GM19351 (cell line): ENCODE data around the gene BICD1.
"Not testable (repeated sequence)": the region's sequence is repeated elsewhere in the genome, so short reads cannot be mapped to it uniquely, and the experiment has no call there.

Experiments
- ATAC-seq: cut with Tn5 transposase; IDR thresholded peaks from one replicate; pipeline ENCODE4 v1.9.1; 2021; ENCODE audit warnings: mild to moderate bottlenecking, moderate library complexity; ENCODE audit not compliant: unreplicated experiment

BICD1 gene

DNA sequence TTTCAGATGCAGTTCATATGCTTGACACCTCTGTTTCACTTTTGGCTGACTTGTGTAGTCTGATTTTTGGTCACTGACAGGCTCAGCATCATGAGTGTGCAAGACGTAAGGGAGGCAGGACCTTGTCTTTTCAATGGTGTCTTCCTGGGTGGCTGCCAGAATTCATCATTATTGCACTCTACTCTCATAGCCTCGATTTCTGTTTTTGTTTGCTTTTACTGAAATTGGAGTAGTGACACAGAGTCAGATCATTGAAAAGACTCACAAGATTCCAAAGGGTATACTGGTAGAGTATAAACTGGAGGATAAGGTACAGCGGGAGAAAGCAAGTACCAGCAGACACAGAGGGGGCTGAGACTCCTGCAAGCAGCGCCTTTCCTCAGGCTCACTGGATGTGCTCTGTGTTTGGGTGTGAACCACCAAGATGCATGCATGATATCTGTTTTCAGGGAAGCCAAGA lies 166.4 kb downstream of the BICD1 start:
- ATAC-seq: peak; percentile 65

- peak; percentile 86 for ATAC-seq
Measured at GRCh38 chr12:32273712-32274111, 167.1 kb downstream of the BICD1 start.

- no peak for ATAC-seq
Measured at GRCh38 chr12:32274665-32275064, 168.0 kb downstream of the BICD1 start.

DNA sequence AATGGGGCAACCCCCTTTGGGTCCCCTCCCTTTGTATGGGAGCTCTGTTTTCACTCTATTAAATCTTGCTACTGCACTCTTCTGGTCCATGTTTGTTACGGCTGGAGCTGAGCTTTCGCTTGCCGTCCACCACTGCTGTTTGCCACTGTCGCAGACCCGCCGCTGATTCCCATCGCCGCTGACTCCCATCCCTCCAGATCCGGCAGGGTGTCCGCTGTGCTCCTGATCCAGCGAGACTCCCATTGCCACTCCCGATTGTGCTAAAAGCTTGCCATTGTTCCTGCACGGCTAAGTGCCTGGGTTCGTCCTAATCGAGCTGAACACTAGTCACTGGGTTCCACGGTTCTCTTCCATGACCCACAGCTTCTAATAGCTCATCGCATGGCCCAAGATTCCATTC lies 168.9 kb downstream of the BICD1 start:
- ATAC-seq: not testable (repeated sequence)

DNA sequence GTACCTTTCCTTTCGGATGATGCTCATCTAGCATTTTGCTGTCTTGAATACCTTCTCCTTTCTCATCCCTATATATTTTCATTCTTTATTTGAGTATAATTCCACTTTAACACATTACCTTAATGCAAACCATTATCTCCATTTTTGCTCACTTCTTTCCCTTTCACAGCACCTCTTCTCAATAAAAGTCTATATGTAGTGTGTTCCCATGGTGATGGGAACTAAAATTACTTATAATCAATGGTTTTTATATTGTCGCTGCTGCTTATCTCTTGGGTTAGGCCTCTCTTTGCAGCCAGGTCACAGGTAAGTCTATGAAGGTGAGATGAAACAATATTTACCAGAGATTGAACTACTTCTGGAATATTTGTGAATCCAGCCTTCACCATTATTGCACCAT lies 171.1 kb downstream of the BICD1 start:
- ATAC-seq: no peak

GRCh38 chr12:32281098-32281497 lies 174.5 kb downstream of the BICD1 start:
- ATAC-seq: no peak

- ATAC-seq: no peak
Measured at GRCh38 chr12:32284561-32284960, 177.9 kb downstream of the BICD1 start.

GRCh38 chr12:32285021-32285420 lies 178.4 kb downstream of the BICD1 start:
- ATAC-seq: no peak

- no peak for ATAC-seq
Measured at GRCh38 chr12:32285489-32285888, 178.8 kb downstream of the BICD1 start.

- ATAC-seq: no peak
Measured at GRCh38 chr12:32290411-32290810, 183.8 kb downstream of the BICD1 start.

GRCh38 chr12:32292151-32292550 lies 185.5 kb downstream of the BICD1 start:
- no peak for ATAC-seq

DNA sequence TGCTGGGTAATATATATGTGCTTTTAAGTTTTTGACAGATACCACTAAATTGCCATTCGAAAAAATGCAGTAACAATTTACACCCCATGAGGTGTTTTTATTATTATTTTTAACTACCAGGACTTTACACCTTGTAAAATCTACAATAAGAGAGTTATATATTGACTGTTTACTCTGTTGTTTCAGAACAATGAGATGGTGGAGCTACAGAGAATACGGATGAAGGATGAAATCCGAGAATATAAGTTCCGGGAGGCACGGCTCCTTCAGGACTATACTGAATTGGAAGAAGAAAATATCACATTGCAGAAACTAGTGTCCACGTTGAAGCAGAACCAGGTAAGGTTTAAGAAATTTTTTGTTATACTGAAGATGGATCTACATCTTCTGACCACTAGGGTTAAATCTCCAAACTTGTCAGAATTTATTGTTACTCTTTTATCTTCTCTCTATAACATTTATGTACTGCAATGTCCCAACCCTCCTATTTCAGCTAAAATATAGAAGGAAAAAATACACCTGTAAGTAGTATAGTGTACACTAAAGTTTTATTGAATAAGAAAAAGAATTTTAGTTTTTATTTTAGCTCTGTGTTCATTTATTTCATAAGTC lies 187.3 kb downstream of the BICD1 start:
- no peak for ATAC-seq

GRCh38 chr12:32296567-32296966 lies 189.9 kb downstream of the BICD1 start:
- no peak for ATAC-seq

DNA sequence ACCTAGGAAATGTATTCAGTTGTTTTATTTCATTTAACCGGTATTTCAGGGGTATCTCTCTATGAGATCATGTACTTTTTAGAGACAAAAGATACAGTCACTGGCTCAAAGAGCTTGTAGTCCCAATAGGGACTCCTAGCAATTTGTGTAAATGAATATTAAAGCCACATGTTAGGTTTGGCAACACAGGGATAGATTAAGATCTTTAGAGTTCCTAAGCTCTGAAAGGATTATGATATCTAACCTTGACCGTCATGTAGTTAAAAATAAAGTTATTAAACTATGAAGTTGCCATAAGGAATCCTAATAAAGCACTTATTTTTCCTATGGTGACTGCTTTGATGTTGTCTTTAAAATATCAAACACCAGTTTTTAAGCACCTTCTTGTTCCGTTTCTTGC lies 192.3 kb downstream of the BICD1 start:
- ATAC-seq: no peak

GRCh38 chr12:32301216-32301615 lies 194.6 kb downstream of the BICD1 start:
- ATAC-seq: no peak

DNA sequence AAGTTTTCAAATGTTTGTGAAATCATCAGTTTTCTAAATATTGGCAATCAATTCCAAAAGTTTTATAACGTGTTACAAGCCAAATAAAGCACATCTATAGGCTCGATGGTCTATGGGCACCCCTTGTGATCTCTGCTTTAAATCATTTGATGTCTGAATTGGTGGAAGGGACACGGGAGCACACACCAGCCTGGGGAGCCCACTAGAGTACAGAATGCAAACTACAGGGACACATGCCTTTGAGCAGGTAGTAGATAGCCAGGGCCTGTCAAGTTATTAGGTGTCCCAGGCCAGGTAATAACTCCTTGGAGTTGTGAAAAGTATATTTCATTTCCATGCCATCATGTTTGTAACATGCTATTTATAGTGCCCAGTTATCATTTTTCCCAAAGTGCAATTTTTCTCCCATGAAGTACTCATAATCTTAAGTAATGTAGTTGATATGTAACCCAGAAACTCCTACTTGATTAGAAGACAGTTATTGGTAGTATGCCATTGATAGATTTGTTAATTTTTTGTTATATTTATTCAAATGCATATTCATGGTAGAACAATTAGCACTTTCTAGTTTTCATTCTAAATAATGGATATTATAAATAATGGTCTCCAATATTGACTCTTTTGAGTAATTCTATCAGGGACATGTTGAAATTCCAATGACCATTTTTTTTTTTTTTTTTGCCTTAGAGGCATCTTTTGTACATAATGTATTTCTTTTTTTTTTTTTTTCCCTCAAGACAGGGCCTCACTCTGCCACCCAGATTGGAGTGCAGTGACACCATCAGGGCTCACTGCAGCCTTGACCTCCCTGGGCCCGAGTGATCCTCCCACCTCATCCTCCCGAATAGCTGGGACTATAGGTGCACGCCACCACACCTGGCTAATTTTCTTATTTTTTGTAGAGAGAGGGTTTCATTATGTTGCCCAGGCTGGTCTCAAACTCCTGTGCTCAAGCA lies 195.8 kb downstream of the BICD1 start:
- ATAC-seq: peak; percentile 88

DNA sequence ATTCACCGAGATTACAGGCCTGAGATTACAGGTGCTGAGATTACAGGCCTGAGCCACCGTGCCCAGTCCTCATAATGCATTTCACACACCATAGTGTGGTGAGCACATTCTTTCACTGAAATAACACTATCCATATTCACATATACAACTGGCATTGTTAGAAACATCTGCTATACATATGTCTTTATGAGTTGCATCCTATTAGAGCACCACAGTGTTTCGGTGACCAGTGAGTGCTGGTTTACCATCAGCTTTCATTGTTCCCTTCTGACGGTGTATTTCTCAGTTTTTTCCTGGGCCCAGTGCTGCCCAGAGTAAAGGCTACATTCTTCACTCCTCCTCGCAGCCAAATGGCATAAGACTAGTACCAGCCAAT lies 196.5 kb downstream of the BICD1 start:
- no peak for ATAC-seq

- ATAC-seq: no peak
Measured at GRCh38 chr12:32305163-32305562, 198.5 kb downstream of the BICD1 start.

DNA sequence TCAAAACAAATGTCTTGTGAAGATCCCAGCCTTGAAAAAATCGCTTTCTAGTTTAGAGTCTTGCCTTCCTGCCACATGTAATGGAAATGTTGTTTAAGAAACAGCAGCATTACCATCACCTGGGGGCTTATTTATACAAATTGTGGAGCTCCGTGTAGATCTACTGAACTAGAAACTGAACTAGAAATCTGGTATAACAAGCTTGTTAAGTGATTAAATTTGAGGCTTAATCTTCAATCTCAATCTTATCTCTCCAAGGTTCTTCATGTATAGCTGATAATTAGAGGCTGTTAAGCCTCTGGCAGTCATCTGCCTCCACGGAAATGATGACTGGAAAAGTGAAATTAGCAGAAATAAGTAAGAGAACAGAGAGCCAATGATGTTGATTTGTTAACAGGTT lies 200.7 kb downstream of the BICD1 start:
- ATAC-seq: no peak

- ATAC-seq: no peak
Measured at GRCh38 chr12:32309811-32310736, 203.4 kb downstream of the BICD1 start.

- ATAC-seq: peak; percentile 48
Measured at GRCh38 chr12:32312049-32312670, 205.5 kb downstream of the BICD1 start.
